HL-60 (cell line): ENCODE results near the gene FLYWCH1.

Experiments
- DNase-seq, 2 experiments: peaks; one replicate each; pipeline ENCODE4 v3.0.0-alpha.2; 2010 to 2020; ENCODE audit warnings: low read depth in 1 of 2, low spot score in 1 of 2
- H3K27ac ChIP-seq: fragments of 250-450 bp; sonication (Bioruptor Pico); replicated peaks from 2 replicates; pipeline ENCODE4 v1.5.1; 2020; ENCODE audit warnings: mild to moderate bottlenecking, moderate library complexity
- H3K27me3 ChIP-seq: fragments of 250-450 bp; sonication (Bioruptor Pico); 2 replicates; pipeline ENCODE4 v1.5.1; 2021; ENCODE audit warnings: mild to moderate bottlenecking, moderate library complexity; ENCODE audit not compliant: insufficient read depth, poor library complexity, severe bottlenecking
- H3K4me3 ChIP-seq: replicated peaks from 2 replicates; pipeline ENCODE4 v1.5.1; 2011; ENCODE audit warnings: mild to moderate bottlenecking, control low read depth, low read length; ENCODE audit not compliant: insufficient read depth
- CTCF ChIP-seq: IDR thresholded peaks from one replicate; pipeline ENCODE4 v1.5.1; 2011; ENCODE audit warnings: low read length, control low read depth, inconsistent platforms; ENCODE audit not compliant: insufficient read depth
- GABPA ChIP-seq: IDR thresholded peaks from 2 replicates; pipeline ENCODE4 v1.6.1; 2012; ENCODE audit warnings: low read depth
- POLR2AphosphoS5 ChIP-seq: IDR thresholded peaks from 2 replicates; pipeline ENCODE4 v1.6.1; 2012; ENCODE audit warnings: low read depth
- REST ChIP-seq: IDR thresholded peaks from 2 replicates; pipeline ENCODE4 v1.6.1; 2012; ENCODE audit warnings: low read depth; ENCODE audit not compliant: insufficient replicate concordance
- SPI1 ChIP-seq: IDR thresholded peaks from 2 replicates; pipeline ENCODE4 v1.6.1; 2012; ENCODE audit warnings: low read depth, mild to moderate bottlenecking, borderline replicate concordance

The FLYWCH1 gene

GRCh38 chr16:2990891-2991290, 79.2 kb downstream of the FLYWCH1 start:
- Histone ChIP-seq H3K27me3 (peaks cover 2% of the 10 kb centered on the region), H3K27ac (no peak overlapping the region), H3K4me3 (no peak overlapping the region)
- no peak for TF ChIP-seq CTCF
- DNase-seq = no peak

GRCh38 chr16:2991566-2992261, 80.0 kb downstream of the FLYWCH1 start:
- TF ChIP-seq CTCF (no peak), GABPA (no peak), SPI1 (no peak), REST (no peak)
- DNase-seq = no peak
- H3K4me3 ChIP-seq = no peak overlapping the region
- H3K27ac ChIP-seq = no peak overlapping the region
- H3K27me3 ChIP-seq = peaks cover 2% of the 10 kb centered on the region

- Histone ChIP-seq H3K4me3 (no peak overlapping the region), H3K27ac (no peak overlapping the region), H3K27me3 (peaks cover 2% of the 10 kb centered on the region)
- TF ChIP-seq GABPA (no peak), CTCF (no peak), SPI1 (no peak), REST (no peak), POLR2AphosphoS5 (no peak)
- no peak for DNase-seq
These were observed 80.8 kb downstream of the FLYWCH1 start for GRCh38 chr16:2992383-2993081.

- Histone ChIP-seq H3K27ac (no peak overlapping the region), H3K4me3 (no peak overlapping the region), H3K27me3 (no peaks in the 10 kb centered on the region)
- TF ChIP-seq REST = no peak
- no peak for TF ChIP-seq CTCF
- TF ChIP-seq POLR2AphosphoS5 = no peak
- TF ChIP-seq SPI1 = no peak
- no peak for TF ChIP-seq GABPA
- DNase-seq = no peak
These were observed 84.6 kb downstream of the FLYWCH1 start for GRCh38 chr16:2996298-2996697.
